HepG2 (cell line): Measurements from ENCODE around the gene HCFC1R1. TPM values are rescaled to one million over a fixed set of nuclear protein-coding genes. Genes with fewer than 3 reads are reported as not detected.

Source experiments
- AGO2 ChIP-seq: fragments of 200-400 bp; formaldehyde crosslinking; optimal IDR thresholded peaks from 2 replicates; pipeline ENCODE3; 2017; ENCODE audit warnings: mild to moderate bottlenecking, low read depth, low read length, moderate library complexity
- ATF1 ChIP-seq: IDR thresholded peaks from 2 replicates; pipeline ENCODE4 v1.6.1; 2016; ENCODE audit warnings: mild to moderate bottlenecking, control low read depth
- ETV5 ChIP-seq: IDR thresholded peaks from 2 replicates; pipeline ENCODE4 v1.6.1; 2018; ENCODE audit warnings: missing biosample characterization, missing genetic modification reagents, inconsistent platforms, borderline replicate concordance
- GTF3A ChIP-seq: sonication (generic); formaldehyde crosslinking; conservative IDR thresholded peaks from 2 replicates; pipeline ENCODE4 v1.4.0; 2020; ENCODE audit warnings: mild to moderate bottlenecking, missing genetic modification reagents
- HNRNPLL ChIP-seq: fragments of 200-400 bp; formaldehyde crosslinking; IDR thresholded peaks from 2 replicates; pipeline ENCODE4 v1.6.1; 2017; ENCODE audit warnings: mild to moderate bottlenecking, low read depth, low read length; ENCODE audit not compliant: poor library complexity, severe bottlenecking
- KAT2B ChIP-seq: fragments of 150-350 bp; IDR thresholded peaks from 2 replicates; pipeline ENCODE4 v1.6.1; 2014; ENCODE audit warnings: low read depth, low read length, borderline replicate concordance
- KDM2A ChIP-seq: sonication (generic); formaldehyde crosslinking; IDR thresholded peaks from 2 replicates; pipeline ENCODE4 v1.4.0; 2020; ENCODE audit warnings: low read depth, missing genetic modification reagents, borderline replicate concordance
- MTF2 ChIP-seq: sonication (generic); formaldehyde crosslinking; IDR thresholded peaks from 2 replicates; pipeline ENCODE4 v1.5.0; 2020; ENCODE audit warnings: missing genetic modification reagents, borderline replicate concordance
- MZF1 ChIP-seq: sonication (generic); formaldehyde crosslinking; IDR thresholded peaks from 2 replicates; pipeline ENCODE4 v1.8.1; 2023; ENCODE audit warnings: mild to moderate bottlenecking, missing genetic modification reagents, borderline replicate concordance
- NR2F1 ChIP-seq, 2 experiments: fragments of 450-650 bp in 1 of 2; formaldehyde crosslinking in 1 of 2; IDR thresholded peaks; 2 replicates each; pipeline versions ENCODE4 v1.5.0 to v1.6.1; 2016 to 2020; ENCODE audit warnings: mild to moderate bottlenecking in 1 of 2, missing compliant biosample characterization in 1 of 2, missing genetic modification reagents in 1 of 2, moderate library complexity in 1 of 2
- PHF8 ChIP-seq: sonication (generic); formaldehyde crosslinking; IDR thresholded peaks from 2 replicates; pipeline ENCODE4 v1.5.0; 2020; ENCODE audit warnings: missing genetic modification reagents
- POLR2A ChIP-seq, 2 experiments: IDR thresholded peaks; 2 replicates each; pipeline ENCODE4 v1.6.1; 2011; ENCODE audit warnings: low read depth in 2 of 2, low read length in 2 of 2, mild to moderate bottlenecking in 1 of 2, moderate library complexity in 1 of 2; ENCODE audit not compliant: insufficient read depth in 1 of 2
- RARG ChIP-seq: sonication (generic); formaldehyde crosslinking; IDR thresholded peaks from 2 replicates; pipeline ENCODE4 v1.4.0; 2020; ENCODE audit warnings: low read depth, mild to moderate bottlenecking, missing genetic modification reagents
- RBFOX2 ChIP-seq: fragments of 200-400 bp; formaldehyde crosslinking; IDR thresholded peaks from 2 replicates; pipeline ENCODE4 v1.6.1; 2017; ENCODE audit warnings: low read depth, mild to moderate bottlenecking, low read length
- TEAD3 ChIP-seq: optimal IDR thresholded peaks from 2 replicates; pipeline ENCODE3; 2016; ENCODE audit warnings: borderline replicate concordance
- ZBTB38 ChIP-seq: sonication (generic); formaldehyde crosslinking; IDR thresholded peaks from 2 replicates; pipeline ENCODE4 v1.5.1; 2020; ENCODE audit warnings: mild to moderate bottlenecking, missing genetic modification reagents
- ZC3H13 ChIP-seq: sonication (generic); formaldehyde crosslinking; IDR thresholded peaks from 2 replicates; pipeline ENCODE4 v1.8.1; 2023; ENCODE audit warnings: mild to moderate bottlenecking, missing genetic modification reagents, moderate library complexity
- ZNF205 ChIP-seq: IDR thresholded peaks from 2 replicates; pipeline ENCODE4 v1.6.1; 2018; ENCODE audit warnings: missing biosample characterization, missing genetic modification reagents
- ZNF350 ChIP-seq: sonication (generic); formaldehyde crosslinking; IDR thresholded peaks from 2 replicates; pipeline ENCODE4 v1.4.0; 2020; ENCODE audit warnings: mild to moderate bottlenecking, low read depth, missing genetic modification reagents, borderline replicate concordance
- ZNF512 ChIP-seq: sonication (generic); formaldehyde crosslinking; IDR thresholded peaks from 2 replicates; pipeline ENCODE4 v1.4.0; 2020; ENCODE audit warnings: mild to moderate bottlenecking, missing genetic modification reagents
- ZNF615 ChIP-seq: sonication (generic); formaldehyde crosslinking; IDR thresholded peaks from 2 replicates; pipeline ENCODE4 v1.5.0; 2020; ENCODE audit warnings: mild to moderate bottlenecking, missing genetic modification reagents, borderline replicate concordance
- ZNF687 ChIP-seq: sonication (generic); formaldehyde crosslinking; IDR thresholded peaks from 2 replicates; pipeline ENCODE4 v1.5.1; 2020; ENCODE audit warnings: mild to moderate bottlenecking, missing genetic modification reagents, moderate library complexity
- ZNF772 ChIP-seq: sonication (generic); formaldehyde crosslinking; IDR thresholded peaks from 2 replicates; pipeline ENCODE4 v1.5.0; 2020; ENCODE audit warnings: mild to moderate bottlenecking, missing genetic modification reagents
- ZNF773 ChIP-seq: sonication (generic); formaldehyde crosslinking; IDR thresholded peaks from 2 replicates; pipeline ENCODE4 v1.4.0; 2020; ENCODE audit warnings: missing genetic modification reagents, borderline replicate concordance
- ZSCAN21 ChIP-seq: sonication (generic); formaldehyde crosslinking; IDR thresholded peaks from 2 replicates; pipeline ENCODE4 v1.8.0; 2022; ENCODE audit warnings: mild to moderate bottlenecking, missing genetic modification reagents, moderate library complexity, borderline replicate concordance
- polyA plus RNA-seq, 8 experiments: library from polyadenylated mRNA; depleted of rRNA in 3 of 8; stranded (reverse) in 7 of 8; unstranded in 1 of 8; fragments of >200 nt; fragmentation: Illumina TruSeq in 4 of 8; extraction: Trizol in 4 of 8; gene quantifications; 2 replicates each; pipeline versions ENCODE4 v1.2.1 to v1.2.3, GENCODE V29; 2011 to 2016; ENCODE audit warnings: low read depth in 4 of 8, missing spikeins in 1 of 8, mixed read lengths in 1 of 8; ENCODE audit not compliant: insufficient read depth in 1 of 8
- total RNA-seq, 5 experiments: library from RNA; depleted of rRNA; stranded (reverse); fragments of >200 nt; fragmentation: Illumina TruSeq; extraction: Trizol; gene quantifications; 2 replicates each; pipeline ENCODE4 v1.2.3, GENCODE V29; 2016; ENCODE audit warnings: low read depth in 1 of 5

HCFC1R1 gene
- total and polyA plus RNA-seq, 2 of the 13 experiments (the other 11 are each of a cell fraction or from before 2014, with no cell fraction given): 13.8 to 16.1 TPM

- 0 out of 2 replicates have a peak, but pooled peaks have one; percentile 37 for TF ChIP-seq ZBTB38 (CRISPR knock-in tag)
- 0 out of 2 replicates have a peak, but pooled peaks have one; percentile 52 for TF ChIP-seq ZSCAN21
- 0 out of 4 replicates have a peak, but pooled peaks of 1 of the 2 experiments have one; percentile 4 for TF ChIP-seq NR2F1 (CRISPR knock-in tag; IDR thresholded peaks at IDR 0.05)
- TF ChIP-seq POLR2A (IDR thresholded peaks at IDR 0.05; ENCODE audit: insufficient read depth in 1 of 2, low read depth in 2 of 2, low read length in 2 of 2): peak; percentile 14 to 49; a peak in 2 of 4 replicates
- no peak for TF ChIP-seq ZC3H13 (CRISPR knock-in tag)
- TF ChIP-seq ETV5 (CRISPR knock-in tag): peak; percentile 18; the same call in 1 of the 2 replicates
- no peak for TF ChIP-seq ZNF512 (CRISPR knock-in tag)
- TF ChIP-seq ZNF687 (CRISPR knock-in tag): peak; percentile 88
- TF ChIP-seq ZNF205 (CRISPR knock-in tag): no peak
- no peak for TF ChIP-seq ZNF350 (CRISPR knock-in tag)
- no peak for TF ChIP-seq ZNF772
- no peak for TF ChIP-seq ZNF615 (CRISPR knock-in tag)
- peak; percentile 56 for TF ChIP-seq RBFOX2
- TF ChIP-seq KAT2B: no peak
- peak; percentile 66 for TF ChIP-seq HNRNPLL
- peak; percentile 85; the same call in 1 of the 2 replicates for TF ChIP-seq MTF2 (CRISPR knock-in tag)
- no peak for TF ChIP-seq ATF1 (CRISPR knock-in tag)
- no peak for TF ChIP-seq PHF8
- no peak for TF ChIP-seq RARG
- no peak for TF ChIP-seq TEAD3 (CRISPR knock-in tag)
- peak; percentile 68 for TF ChIP-seq AGO2
- TF ChIP-seq ZNF773: no peak
- TF ChIP-seq MZF1 (CRISPR knock-in tag): no peak
- peak; percentile 81; the same call in 1 of the 2 replicates for TF ChIP-seq KDM2A (CRISPR knock-in tag)
- TF ChIP-seq GTF3A (CRISPR knock-in tag): no peak
These were observed 5.9 kb upstream of the HCFC1R1 start (continued) for GRCh38 chr16:3029491-3030221.
